ENCODE results near the gene PACS2.

PACS2 gene

DNA sequence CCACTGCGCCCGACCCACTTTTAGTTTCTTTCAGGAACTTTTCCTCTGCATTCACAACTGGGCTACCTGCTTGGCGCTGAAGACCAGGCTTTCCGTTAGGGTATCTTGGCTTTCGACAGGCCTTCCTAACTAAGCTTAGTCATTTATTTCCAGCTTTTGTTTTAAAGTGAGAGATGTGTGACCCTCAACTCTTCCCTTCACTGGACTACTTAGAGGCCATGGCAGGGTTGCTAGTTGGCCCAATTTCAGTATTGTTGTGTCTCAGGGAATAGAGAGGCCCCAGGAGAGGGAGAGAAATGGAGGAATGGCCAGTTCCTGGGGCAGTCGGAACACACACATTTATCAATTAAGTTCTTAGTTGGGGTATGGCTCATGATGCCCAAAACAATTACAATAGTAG lies 115.5 kb downstream of the PACS2 start:
- no peak for DNase-seq

DNA sequence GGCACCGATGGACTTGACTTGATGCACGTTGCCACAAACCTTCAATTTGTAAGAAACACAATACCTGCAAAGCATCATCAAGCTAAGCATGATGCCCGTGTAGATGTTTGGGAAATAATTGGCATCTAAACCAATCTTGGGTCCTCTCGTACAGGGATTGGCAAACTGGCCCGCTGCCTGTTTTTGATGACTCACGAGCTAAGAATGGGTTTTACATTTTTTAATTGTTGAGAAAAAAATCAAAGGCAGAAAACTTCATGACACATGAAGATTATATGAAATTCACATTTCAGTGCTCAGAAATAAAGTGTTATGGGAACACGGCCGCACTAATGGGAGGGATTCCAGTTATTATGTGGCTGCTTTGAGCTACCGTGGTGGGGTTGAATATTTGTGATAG lies 116.0 kb downstream of the PACS2 start:
- DNase-seq = no peak

DNA sequence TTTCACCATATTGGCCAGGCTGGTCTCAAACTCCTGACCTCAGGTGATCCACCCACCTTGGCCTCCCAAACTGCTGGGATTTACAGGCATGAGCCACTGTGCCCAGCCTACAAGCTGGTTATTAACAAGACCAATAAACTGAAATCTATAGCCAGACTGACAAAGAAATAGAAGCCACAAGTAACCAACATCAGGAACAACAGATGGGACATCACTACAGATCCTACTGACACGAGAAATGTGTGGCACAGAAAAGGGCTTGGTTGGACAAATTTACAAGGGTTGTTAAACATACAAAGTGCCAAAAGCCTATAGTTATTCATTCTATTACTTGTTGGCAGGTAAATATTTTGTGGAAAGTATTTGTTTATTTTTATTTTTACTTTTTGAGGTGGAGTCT lies 116.7 kb downstream of the PACS2 start:
- DNase-seq = no peak

DNA sequence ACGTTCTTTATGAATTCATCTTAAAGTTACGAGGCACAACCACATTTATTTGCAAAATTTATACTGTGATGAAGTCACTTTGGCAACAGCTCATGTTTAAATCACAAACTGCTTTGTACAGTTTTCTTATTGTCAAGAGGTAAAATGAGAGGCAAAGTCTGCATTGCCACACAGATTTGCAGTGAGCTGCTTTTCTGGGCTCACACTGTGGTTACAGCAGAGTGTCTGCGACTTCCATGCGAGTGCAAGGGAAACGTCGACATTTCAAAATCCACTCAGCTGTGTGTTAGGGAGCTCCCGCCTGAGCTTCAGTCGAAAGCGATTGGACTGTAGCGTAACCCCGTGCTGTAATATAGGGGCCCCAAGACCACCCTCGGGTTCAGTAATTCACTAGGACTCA lies 118.1 kb downstream of the PACS2 start:
- DNase-seq = no peak

DNA sequence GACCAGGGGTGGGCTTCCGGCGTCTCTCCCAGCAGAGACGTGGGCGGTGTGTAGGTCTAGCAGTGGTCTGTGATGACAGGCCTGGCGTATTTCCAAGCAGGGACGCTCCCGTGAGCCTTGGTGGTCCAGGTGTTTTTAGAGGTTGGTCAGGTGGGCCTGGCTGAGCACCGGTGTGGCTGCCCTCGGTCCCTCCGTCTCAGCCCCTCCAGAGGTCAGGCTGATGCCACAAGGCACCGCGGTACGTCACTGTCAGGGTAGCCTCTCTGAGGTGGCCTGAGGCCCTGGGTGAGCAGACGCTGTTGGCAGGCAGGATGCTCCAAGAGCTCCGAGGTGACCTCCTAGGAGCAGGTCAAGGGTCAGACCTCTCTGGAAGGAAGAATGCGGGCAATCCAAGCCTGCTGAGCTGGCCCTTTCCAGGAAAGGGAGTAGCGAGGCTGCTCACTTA lies 118.6 kb downstream of the PACS2 start:
- DNase-seq = no peak

DNA sequence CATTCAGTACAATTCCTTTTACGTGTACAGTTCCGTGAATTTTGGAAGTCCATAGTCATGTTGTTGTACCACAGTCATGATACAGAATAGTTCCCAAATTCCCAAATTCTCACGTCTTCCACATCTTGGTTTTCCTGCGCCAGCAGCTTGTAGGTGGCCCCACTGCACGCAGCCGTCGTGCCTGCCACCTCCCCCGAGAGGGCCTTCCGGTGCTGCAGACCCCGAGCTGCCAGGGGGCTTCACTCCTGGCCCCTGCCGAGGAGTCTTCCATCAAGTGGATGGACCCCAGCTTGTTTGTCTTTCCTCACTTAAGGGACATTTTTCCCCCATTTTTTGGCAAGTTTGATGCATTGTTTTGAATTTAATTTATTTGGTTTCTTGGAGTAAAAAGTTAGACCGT lies 121.9 kb downstream of the PACS2 start:
- no peak for DNase-seq

DNA sequence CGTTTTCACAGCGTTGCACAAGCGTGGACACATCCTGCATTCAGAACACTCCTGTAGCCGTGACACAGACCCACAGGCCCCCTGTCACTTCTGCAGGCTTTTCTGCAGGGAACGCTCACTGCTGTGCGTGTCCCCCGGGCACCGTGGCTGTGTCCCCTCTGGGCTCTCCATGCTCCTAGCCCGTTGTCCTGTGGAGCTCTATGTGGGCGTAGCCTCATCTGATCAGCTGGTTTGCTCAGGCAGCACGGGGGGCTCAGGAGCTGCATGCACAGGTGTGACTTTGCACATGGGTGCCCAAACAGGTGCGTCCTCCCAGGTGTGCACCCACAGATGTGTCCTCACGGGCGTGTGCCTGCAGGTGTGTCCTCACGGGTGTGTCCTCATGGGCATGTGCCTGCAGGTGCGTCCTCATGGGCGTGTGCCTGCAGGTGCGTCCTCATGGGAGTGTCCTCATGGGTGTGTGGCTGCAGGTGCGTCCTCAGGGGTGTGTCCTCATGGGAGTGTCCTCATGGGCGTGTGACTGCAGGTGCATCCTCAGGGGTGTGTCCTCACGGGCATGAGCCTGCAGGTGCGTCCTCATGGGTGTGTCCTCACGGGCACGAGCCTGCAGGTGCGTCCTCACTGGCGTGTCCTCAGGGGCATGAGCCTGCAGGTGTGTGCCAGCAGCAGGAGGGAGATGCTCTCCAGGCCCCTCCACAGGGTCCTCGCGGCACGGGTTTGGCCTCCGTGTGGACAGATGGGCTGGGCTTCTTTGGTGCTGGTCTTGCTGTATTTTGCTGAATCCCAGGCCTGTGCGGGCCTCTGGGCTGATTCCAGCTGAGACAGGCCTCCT lies 122.6 kb downstream of the PACS2 start:
- DNase-seq = no peak

DNA sequence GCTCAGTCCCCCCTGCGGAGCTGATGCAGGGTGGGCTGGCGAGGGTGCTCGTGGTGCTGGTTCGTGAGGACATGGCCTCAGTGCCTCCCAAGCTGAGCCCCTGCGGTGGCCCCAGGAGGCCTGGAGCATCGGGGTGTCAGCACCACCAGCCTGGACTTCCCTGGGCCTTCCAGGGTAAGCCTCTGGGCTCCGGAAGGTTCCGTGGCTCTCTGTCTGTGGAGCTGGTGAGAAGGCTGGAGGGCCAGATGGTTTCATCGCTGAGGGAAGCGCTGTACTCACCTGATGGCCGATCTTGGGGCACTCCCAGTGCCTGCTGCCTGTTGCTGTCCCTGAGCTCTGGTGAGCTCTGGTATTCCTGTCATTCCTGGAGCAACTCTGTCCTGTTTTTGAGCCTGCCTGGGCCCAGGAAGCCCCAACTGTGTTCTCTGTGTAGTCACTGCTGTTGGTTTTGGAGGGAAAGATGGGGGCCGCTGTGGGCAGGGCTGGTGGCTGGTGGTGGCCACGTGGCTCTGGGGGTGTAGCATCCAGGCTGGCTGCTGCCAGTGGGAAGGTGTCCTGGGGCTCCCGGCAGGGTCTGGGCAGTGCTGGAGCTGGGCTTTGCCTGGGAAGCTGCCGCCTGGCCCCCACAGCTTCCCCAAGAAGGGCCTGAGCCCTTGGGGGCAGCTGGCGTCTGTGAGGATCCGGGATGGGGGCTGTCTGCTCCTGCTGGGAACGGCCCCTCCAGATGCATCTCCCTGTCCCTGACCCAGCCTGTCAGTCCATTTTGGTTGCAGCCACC lies 123.4 kb downstream of the PACS2 start:
- DNase-seq = no peak

DNA sequence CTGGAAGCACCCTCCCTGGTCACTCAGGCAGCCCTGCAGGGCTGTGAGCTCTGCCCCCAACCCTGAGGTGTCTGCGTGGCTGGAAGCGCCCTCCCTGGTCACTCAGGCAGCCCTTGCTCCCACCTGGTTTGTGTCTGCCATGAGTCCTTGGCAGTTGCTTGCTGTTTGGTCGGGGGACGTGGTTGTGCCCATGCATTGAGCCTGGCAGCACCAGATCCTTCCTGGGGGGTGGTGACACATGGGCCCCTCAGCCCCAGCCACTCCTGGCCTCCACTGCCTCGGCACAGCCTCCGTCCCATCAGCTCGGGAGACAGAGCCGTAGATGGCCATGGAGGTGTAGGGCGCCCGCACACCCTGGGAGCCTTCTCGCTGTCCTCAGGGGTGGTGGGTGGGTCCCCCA lies 124.6 kb downstream of the PACS2 start:
- DNase-seq = no peak

DNA sequence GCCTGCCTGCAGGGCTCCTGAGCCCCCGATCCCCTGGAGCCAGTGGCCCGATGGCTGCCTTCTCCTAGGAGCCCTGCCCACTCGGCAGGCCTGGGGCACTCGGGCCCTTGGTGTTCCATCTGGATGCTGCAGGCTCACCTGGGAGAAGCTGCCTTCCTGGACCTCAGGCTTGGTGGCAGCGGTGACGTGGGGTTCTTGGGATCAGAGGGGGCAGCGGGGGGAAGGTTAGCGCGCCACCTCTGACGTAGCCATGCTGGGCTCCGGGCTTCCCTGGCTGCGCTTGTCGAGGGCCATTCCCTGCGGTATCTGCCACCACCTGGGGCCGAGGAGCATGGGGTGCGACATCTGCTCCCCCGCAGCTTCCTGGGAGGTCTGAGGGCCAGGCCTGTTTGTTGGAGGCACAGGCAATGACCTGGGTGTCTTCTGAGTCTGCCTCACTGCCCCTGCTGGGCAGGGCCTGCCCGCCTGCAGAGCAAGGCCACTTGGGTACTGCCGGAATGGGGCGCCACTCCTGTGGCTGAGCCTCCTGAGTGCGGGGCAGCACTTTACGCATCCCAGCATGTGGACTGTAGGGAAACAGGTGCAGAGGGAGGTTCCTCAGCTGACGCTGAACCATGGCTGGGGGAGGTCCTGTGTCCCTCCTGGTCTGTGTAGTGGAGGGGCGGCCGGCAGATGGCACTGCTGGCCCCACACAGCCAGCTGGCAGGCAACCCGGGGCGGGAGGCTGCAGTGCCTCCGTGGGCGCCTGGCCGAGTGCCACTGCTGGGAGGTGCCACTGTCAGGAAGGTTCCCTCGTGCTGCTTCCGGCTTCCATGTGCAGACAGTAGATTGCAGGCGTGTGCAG lies 125.4 kb downstream of the PACS2 start:
- DNase-seq = no peak

DNA sequence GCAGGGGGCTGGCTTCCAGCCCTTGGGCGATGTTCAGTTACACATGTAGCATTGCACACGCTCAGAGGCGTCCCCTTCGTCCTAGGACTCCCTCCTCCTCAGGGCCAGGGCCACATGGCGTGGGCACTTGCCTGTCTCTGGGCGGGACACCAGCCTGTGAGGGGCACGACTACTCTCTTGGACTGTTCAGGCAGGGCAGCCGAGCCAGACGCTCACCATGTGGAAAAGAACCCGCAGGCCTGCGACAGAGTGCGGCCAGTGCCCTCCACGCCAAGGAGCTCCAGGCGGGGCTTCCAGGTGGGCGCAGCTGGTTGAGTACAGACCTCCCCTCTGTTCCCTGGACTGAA lies 126.0 kb downstream of the PACS2 start:
- DNase-seq = no peak

DNA sequence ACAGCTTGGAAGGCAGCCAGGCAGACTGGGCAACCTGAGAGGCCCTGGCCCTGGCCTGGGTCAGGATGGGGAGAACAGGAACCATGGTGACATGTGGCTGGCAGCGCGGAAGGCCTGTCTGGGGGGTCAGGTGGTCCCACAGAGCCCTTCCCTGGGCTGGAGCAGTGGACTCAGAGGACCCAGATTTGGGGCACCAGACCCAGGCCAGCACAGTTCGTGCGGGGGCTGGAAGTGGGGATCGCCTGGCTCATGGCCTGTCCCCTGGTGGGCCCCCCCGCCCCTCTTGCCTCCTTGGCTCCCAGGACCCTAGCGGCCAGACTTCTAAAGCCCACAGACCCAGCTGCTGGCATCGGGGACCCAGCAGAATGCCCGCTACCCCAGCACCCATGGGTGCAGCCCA lies 126.4 kb downstream of the PACS2 start:
- DNase-seq = no peak

DNA sequence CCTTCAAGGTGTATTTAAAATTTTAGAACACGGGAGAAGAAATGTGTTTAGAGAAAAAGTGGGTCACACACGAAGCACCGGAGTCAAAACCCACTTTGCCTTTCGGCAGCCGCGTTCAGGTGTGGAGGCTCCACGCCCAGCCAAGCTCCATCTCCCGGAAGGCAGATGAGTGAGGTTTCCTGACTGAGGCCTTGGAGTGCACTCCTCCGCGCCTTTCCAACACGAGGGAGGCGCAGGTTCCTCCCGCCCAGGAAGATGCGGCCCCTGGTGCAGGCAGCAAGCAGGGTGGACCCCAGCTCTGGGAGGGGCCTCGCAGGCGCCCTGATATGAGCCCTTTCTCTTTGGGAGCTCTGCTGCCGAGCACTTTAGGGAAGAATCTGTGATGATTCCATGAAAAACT lies 127.6 kb downstream of the PACS2 start:
- no peak for DNase-seq

DNA sequence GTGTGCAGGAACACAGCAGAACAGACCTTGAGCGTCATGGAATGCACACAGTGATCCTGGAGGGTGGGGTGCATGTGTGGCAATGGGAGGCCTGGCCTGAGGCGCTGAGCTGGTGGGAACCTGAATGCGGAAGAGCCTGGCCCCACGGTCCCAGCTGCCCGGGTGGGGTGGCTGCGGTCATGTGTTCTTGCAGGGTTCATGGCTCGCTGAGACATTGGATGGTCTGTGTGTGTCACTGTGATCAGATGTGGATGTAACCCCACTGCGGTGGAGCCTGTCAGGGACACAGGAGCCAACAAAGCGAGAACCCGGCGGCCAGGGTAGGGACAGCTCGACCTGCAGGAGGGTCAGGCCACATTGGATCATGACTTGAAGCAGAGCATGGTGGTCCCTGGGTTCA lies 128.3 kb downstream of the PACS2 start:
- no peak for DNase-seq

DNA sequence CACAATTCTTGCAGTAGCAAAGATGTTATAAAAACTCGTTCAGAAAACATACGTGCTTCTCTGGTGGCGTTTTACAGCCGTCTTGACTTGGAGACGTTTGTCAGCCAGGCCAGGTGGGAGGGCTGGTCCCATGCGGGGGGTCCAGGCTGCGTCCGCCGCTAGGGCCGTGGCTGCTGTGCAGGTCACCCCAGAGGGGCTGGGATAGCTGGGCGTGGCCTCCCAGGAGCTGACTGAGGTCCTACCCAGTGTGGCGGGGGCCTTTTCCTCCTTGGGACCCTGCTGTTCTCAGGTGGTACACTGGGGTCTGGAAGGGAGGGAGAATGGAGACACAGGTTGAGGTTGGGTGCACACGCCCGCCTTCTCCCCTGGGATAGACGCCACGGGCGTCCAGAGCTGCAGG lies 130.3 kb downstream of the PACS2 start:
- no peak for DNase-seq

DNA sequence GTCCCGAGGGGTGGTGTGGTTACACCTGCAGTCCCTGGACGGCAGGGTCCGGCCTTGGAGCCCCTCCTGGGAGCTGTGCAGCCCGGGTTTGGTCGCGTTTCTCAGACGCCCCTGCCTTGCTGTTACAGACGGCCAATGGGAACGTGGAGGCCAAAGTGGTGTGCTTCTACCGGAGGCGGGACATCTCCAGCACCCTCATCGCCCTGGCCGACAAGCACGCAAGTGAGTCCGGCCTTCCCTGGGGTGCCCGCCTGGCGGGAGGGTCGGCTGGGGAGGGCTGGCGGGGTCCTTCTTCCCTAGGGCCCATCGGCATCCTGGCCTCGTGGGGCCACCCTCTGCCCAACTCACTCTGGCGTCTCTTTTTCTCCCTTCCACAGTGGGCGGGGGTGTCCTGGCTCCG lies 130.7 kb downstream of the PACS2 start:
- DNase-seq = no peak

DNA sequence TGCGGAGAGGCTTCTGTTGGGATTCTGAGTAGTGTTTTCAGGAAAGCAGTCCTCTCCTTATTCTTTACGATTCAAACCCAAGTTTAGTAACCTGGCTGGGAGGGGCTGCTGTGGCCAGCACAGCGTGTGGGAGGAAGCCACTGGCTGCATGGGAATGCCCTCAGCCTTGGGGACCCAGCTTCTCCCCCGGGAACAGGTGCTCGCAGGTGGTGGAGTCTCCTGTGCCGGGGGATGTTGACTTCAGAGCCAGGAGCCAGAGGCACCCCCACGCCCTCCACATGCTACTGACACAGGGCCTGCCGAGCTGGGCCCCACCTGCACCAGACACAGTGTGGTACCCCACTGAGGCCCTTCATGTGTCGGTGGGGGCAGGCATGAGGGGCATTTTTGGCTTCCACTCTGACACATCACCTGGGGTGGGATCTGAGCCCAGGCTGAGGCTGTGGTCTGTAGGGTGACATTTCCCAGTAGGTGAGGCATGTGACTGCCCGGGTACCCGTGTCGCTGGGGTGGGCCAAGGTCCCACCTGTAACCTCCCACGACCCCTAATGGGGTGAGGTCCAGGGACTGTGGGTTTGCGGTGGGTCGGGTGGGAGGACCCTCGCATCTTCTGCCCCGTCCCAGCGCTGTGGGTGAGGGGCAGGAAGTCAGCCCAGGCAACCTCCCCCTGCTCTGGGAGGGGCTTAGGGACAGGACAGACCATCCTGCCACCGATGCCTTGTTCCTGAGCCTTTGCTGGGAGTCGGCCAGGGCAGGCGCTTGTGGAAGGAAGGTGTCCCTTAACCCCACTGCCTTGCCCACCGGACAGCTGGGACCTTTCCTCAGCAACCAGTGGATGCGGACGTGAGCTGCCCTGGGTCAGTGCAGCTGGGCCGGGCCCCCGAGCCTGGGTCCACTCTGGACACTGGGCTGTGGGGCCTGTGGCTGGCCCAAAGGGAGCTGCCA lies 131.6 kb downstream of the PACS2 start:
- DNase-seq = no peak

DNA sequence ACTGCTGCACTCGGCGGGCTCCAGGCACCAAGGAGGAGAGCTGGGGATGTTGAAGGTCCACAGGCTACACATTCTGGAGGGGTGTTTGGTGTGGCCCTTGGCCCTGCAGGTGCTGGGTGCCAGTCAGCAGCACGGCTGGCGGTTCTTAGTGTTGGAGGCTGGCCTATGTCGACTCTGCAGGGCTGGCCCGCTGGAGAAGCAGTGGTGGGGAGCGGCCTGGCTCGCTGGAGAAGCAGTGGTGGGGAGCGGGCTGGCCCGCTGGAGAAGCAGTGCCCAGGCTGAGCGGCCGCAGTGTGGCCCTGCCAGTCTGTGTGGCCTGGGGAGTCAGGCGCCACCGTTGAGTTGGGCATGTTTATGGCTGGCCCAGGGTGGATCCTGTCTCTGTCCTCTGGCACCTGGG lies 132.4 kb downstream of the PACS2 start:
- no peak for DNase-seq

Data from NCI-H2081 treated with DMSO at 0.1 percent for 48 hours (cell line).